Activated T-helper 1 cell treated with anti-CD3 and anti-CD28 coated beads, Interleukin-12 subunit alpha, Interleukin-12 subunit beta, Interleukin-2, Interleukin-4 antibody, amounts not matched to agents 30 ng/mL and 10 ng/mL and 1 ng/mL, durations not matched to agents 14 hours and 24 hours and 36 hours (primary cell): ENCODE data around the gene LRRC75B. TPM values are rescaled to one million over a fixed set of nuclear protein-coding genes. Genes with fewer than 3 reads are reported as not detected.

ENCODE experiments used
- DNase-seq: peaks from one replicate; pipeline ENCODE4 v3.0.0; 2021; ENCODE audit warnings: low spot score
- H3K27ac Mint-ChIP-seq: one replicate; pipeline ENCODE4 v1.8.0; 2021; ENCODE audit warnings: mild to moderate bottlenecking, mixed read lengths
- H3K27me3 Mint-ChIP-seq: one replicate; pipeline ENCODE4 v1.8.0; 2022; ENCODE audit warnings: mild to moderate bottlenecking, moderate library complexity, mixed read lengths; ENCODE audit not compliant: insufficient read depth
- H3K36me3 Mint-ChIP-seq: one replicate; pipeline ENCODE4 v1.8.0; 2021; ENCODE audit warnings: low read depth, mixed read lengths
- H3K4me1 Mint-ChIP-seq: one replicate; pipeline ENCODE4 v1.8.0; 2021; ENCODE audit warnings: low read depth, mixed read lengths
- H3K4me3 Mint-ChIP-seq: one replicate; pipeline ENCODE4 v1.8.0; 2021; ENCODE audit warnings: mild to moderate bottlenecking, moderate library complexity, mixed read lengths
- H3K9me3 Mint-ChIP-seq: one replicate; pipeline ENCODE4 v1.8.0; 2021; ENCODE audit warnings: mixed read lengths
- intact Hi-C: fragments of 100-400 bp; cut with micrococcal nuclease; formaldehyde crosslinking; loops from one replicate; pipeline ENCODE4 v1.15.1; 2024
- total RNA-seq: library from RNA; stranded (reverse); gene quantifications from 2 replicates; pipeline ENCODE4 v1.2.3, GENCODE V29; 2022

The LRRC75B gene
- total RNA-seq, 1 donor from 2014 or later: 2.8 TPM

GRCh38 chr22:24587948-24588347 is 4.9 kb downstream of the LRRC75B start:
- H3K36me3 Mint-ChIP-seq: no peaks in the 10 kb centered on the region
- DNase-seq: no peak
- H3K4me1 Mint-ChIP-seq: no peaks in the 10 kb centered on the region
- no peaks in the 10 kb centered on the region for H3K9me3 Mint-ChIP-seq
- no peak overlapping the region for H3K27ac Mint-ChIP-seq
- H3K27me3 Mint-ChIP-seq: no peaks in the 10 kb centered on the region
- intact Hi-C loops: no loop called here
- H3K4me3 Mint-ChIP-seq: no peak overlapping the region

GRCh38 chr22:24587251-24587650 is 5.6 kb downstream of the LRRC75B start:
- intact Hi-C loops: no loop called here
- H3K4me3 Mint-ChIP-seq: no peak overlapping the region
- H3K9me3 Mint-ChIP-seq: no peaks in the 10 kb centered on the region
- no peak overlapping the region for H3K27ac Mint-ChIP-seq
- H3K27me3 Mint-ChIP-seq: no peaks in the 10 kb centered on the region
- H3K36me3 Mint-ChIP-seq: no peaks in the 10 kb centered on the region
- H3K4me1 Mint-ChIP-seq: no peaks in the 10 kb centered on the region
- no peak for DNase-seq

- Mint-ChIP-seq H3K27ac (no peak overlapping the region), H3K27me3 (no peaks in the 10 kb centered on the region), H3K9me3 (no peaks in the 10 kb centered on the region), H3K36me3 (no peaks in the 10 kb centered on the region), H3K4me3 (no peak overlapping the region), H3K4me1 (no peaks in the 10 kb centered on the region)
- intact Hi-C loops: no loop called here
- DNase-seq: no peak
Measured at GRCh38 chr22:24585927-24586546, 6.8 kb downstream of the LRRC75B start.

GRCh38 chr22:24585461-24585860 is 7.4 kb downstream of the LRRC75B start:
- H3K4me1 Mint-ChIP-seq: no peaks in the 10 kb centered on the region
- no peaks in the 10 kb centered on the region for H3K36me3 Mint-ChIP-seq

GRCh38 chr22:24584871-24585411 is 7.9 kb downstream of the LRRC75B start:
- Mint-ChIP-seq H3K4me1 (no peaks in the 10 kb centered on the region), H3K4me3 (no peak overlapping the region), H3K9me3 (no peaks in the 10 kb centered on the region), H3K36me3 (no peaks in the 10 kb centered on the region), H3K27me3 (no peaks in the 10 kb centered on the region), H3K27ac (no peak overlapping the region)
- no peak for DNase-seq
- intact Hi-C loops: no loop called here

More at GRCh38 chr22:24585461-24585860, 7.4 kb downstream of the LRRC75B start:
- DNase-seq: no peak
- H3K27ac Mint-ChIP-seq: no peak overlapping the region
- H3K9me3 Mint-ChIP-seq: no peaks in the 10 kb centered on the region
- H3K27me3 Mint-ChIP-seq: no peaks in the 10 kb centered on the region
- no peak overlapping the region for H3K4me3 Mint-ChIP-seq
- intact Hi-C loops: no loop called here

- Mint-ChIP-seq H3K4me3 (no peak overlapping the region), H3K4me1 (no peaks in the 10 kb centered on the region), H3K27me3 (no peaks in the 10 kb centered on the region), H3K27ac (no peak overlapping the region), H3K36me3 (no peaks in the 10 kb centered on the region), H3K9me3 (no peaks in the 10 kb centered on the region)
- intact Hi-C loops: no loop called here
- no peak for DNase-seq
Measured at GRCh38 chr22:24584166-24584790, 8.6 kb downstream of the LRRC75B start.

GRCh38 chr22:24583221-24584165 is 9.4 kb downstream of the LRRC75B start:
- peaks cover 1% of the 10 kb centered on the region for H3K36me3 Mint-ChIP-seq
- DNase-seq: no peak
- no peak overlapping the region for H3K27ac Mint-ChIP-seq
- no peaks in the 10 kb centered on the region for H3K4me1 Mint-ChIP-seq
- intact Hi-C loops: no loop called here
- no peaks in the 10 kb centered on the region for H3K9me3 Mint-ChIP-seq
- no peak overlapping the region for H3K4me3 Mint-ChIP-seq
- H3K27me3 Mint-ChIP-seq: no peaks in the 10 kb centered on the region

GRCh38 chr22:24582056-24582814 is 10.6 kb downstream of the LRRC75B start:
- Mint-ChIP-seq H3K9me3 (no peaks in the 10 kb centered on the region), H3K4me3 (no peak overlapping the region), H3K4me1 (no peaks in the 10 kb centered on the region), H3K27me3 (no peaks in the 10 kb centered on the region), H3K27ac (no peak overlapping the region), H3K36me3 (peaks cover 8% of the 10 kb centered on the region)
- no peak for DNase-seq
- intact Hi-C loops: no loop called here

- no peak for DNase-seq
- no peak overlapping the region for H3K27ac Mint-ChIP-seq
- no peaks in the 10 kb centered on the region for H3K27me3 Mint-ChIP-seq
- peaks cover 12% of the 10 kb centered on the region for H3K36me3 Mint-ChIP-seq
- intact Hi-C loops: no loop called here
- H3K4me3 Mint-ChIP-seq: no peak overlapping the region
- H3K9me3 Mint-ChIP-seq: no peaks in the 10 kb centered on the region
- H3K4me1 Mint-ChIP-seq: no peaks in the 10 kb centered on the region
Measured at GRCh38 chr22:24580276-24580675, 12.6 kb downstream of the LRRC75B start.

GRCh38 chr22:24579258-24579601 is 13.6 kb downstream of the LRRC75B start:
- H3K36me3 Mint-ChIP-seq: peaks cover 20% of the 10 kb centered on the region
- intact Hi-C loops: no loop called here
- H3K4me1 Mint-ChIP-seq: no peaks in the 10 kb centered on the region
- no peak overlapping the region for H3K27ac Mint-ChIP-seq
- DNase-seq: no peak
- no peaks in the 10 kb centered on the region for H3K27me3 Mint-ChIP-seq
- H3K9me3 Mint-ChIP-seq: no peaks in the 10 kb centered on the region
- no peak overlapping the region for H3K4me3 Mint-ChIP-seq

GRCh38 chr22:24578355-24579257 is 14.3 kb downstream of the LRRC75B start:
- Mint-ChIP-seq H3K4me3 (no peak overlapping the region), H3K27me3 (no peaks in the 10 kb centered on the region), H3K36me3 (peaks cover 20% of the 10 kb centered on the region), H3K27ac (no peak overlapping the region), H3K9me3 (no peaks in the 10 kb centered on the region), H3K4me1 (no peaks in the 10 kb centered on the region)
- intact Hi-C loops: no loop called here
- DNase-seq: no peak

- no peak overlapping the region for H3K4me3 Mint-ChIP-seq
- intact Hi-C loops: no loop called here
- H3K9me3 Mint-ChIP-seq: no peaks in the 10 kb centered on the region
- peaks cover 36% of the 10 kb centered on the region for H3K36me3 Mint-ChIP-seq
- H3K27me3 Mint-ChIP-seq: no peaks in the 10 kb centered on the region
- no peaks in the 10 kb centered on the region for H3K4me1 Mint-ChIP-seq
- H3K27ac Mint-ChIP-seq: no peak overlapping the region
- no peak for DNase-seq
Measured at GRCh38 chr22:24576778-24577177, 16.1 kb downstream of the LRRC75B start.
